ENCODE measurements around the gene LDHAL6A.

- TF ChIP-seq CTCF (IDR thresholded peaks at IDR 0.05) (no peak), ZFX (IDR thresholded peaks at IDR 0.05; ENCODE audit: borderline replicate concordance) (no peak)
Measured at GRCh38 chr11:18449251-18449650, 6.4 kb upstream of the LDHAL6A start.

Data from 22Rv1 (cell line).